PFSK-1 (cell line): ENCODE data around the gene TMC8.

ENCODE experiments used
- FOXP2 ChIP-seq: optimal IDR thresholded peaks from 2 replicates; pipeline ENCODE3; 2011; ENCODE audit warnings: borderline replicate concordance, control low read depth, inconsistent platforms; ENCODE audit not compliant: insufficient read depth; ENCODE audit errors: extremely low read length, extremely low read depth
- POLR2AphosphoS5 ChIP-seq: IDR thresholded peaks from 2 replicates; pipeline ENCODE4 v1.6.1; 2012; ENCODE audit warnings: low read depth, mild to moderate bottlenecking, control low read depth, low read length, moderate library complexity
- SIN3A ChIP-seq: IDR thresholded peaks from 2 replicates; pipeline ENCODE4 v1.6.1; 2012; ENCODE audit warnings: mild to moderate bottlenecking, low read length, moderate library complexity, borderline replicate concordance; ENCODE audit not compliant: insufficient read depth
- TAF1 ChIP-seq: IDR thresholded peaks from 2 replicates; pipeline ENCODE4 v1.6.1; 2012; ENCODE audit warnings: low read length, control low read depth, borderline replicate concordance; ENCODE audit not compliant: insufficient read depth
- TF ChIP-seq, protein P1 (sequence below), 2 experiments: IDR thresholded peaks; 2 replicates each; pipeline versions ENCODE4 v1.6.1 to v1.8.0; 2011 to 2012; ENCODE audit warnings: low read depth in 2 of 2, low read length in 2 of 2, control low read depth in 1 of 2, inconsistent platforms in 1 of 2, mild to moderate bottlenecking in 1 of 2, moderate library complexity in 1 of 2; ENCODE audit not compliant: insufficient read depth in 1 of 2

Gene TMC8

DNA sequence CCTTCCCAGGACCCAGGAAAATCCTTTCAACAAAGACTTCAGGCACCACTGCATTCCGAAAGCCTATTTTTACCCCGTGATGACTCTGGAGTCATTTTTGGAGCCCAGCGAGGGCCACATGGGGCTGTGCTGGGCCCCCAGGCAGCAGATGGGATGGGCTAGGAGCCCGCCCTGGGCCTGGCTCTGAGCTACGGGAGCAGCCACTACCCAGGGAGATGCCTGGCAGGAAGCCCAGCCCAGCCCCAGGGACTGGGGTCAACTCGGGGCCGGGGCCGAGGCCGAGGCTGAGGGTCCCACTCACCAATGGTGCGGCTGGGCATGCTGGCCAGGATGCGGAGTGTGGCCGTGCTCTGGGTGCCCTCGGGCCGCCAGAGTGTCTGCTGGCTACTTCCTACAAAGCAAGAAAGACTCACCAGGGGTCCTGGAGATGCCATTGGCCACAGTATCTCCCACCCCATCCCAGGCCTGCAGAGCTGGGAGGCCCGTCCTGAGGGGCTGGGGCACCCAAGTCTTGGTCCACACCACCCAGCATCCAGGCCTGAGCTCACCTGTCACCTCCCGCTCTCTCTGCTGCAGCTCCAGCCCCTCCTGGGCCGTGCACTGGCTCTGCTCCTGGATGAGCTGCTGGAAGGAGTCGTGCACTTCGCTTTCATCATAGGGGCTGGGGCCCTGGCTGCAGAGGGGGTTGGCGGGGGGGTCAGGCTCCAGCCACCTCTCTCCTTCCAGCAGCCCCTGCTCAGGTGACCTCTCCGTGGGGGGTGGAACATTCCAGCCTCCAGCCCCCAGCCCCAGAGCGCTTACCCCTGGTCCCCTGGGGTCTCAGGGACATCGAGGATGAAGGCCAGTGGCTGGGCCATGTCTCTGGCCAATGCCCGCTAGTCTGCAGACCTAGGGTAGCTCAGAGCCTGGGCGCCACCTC lies 4.3 kb upstream of the TMC8 start:
- TF ChIP-seq, protein P1, sequence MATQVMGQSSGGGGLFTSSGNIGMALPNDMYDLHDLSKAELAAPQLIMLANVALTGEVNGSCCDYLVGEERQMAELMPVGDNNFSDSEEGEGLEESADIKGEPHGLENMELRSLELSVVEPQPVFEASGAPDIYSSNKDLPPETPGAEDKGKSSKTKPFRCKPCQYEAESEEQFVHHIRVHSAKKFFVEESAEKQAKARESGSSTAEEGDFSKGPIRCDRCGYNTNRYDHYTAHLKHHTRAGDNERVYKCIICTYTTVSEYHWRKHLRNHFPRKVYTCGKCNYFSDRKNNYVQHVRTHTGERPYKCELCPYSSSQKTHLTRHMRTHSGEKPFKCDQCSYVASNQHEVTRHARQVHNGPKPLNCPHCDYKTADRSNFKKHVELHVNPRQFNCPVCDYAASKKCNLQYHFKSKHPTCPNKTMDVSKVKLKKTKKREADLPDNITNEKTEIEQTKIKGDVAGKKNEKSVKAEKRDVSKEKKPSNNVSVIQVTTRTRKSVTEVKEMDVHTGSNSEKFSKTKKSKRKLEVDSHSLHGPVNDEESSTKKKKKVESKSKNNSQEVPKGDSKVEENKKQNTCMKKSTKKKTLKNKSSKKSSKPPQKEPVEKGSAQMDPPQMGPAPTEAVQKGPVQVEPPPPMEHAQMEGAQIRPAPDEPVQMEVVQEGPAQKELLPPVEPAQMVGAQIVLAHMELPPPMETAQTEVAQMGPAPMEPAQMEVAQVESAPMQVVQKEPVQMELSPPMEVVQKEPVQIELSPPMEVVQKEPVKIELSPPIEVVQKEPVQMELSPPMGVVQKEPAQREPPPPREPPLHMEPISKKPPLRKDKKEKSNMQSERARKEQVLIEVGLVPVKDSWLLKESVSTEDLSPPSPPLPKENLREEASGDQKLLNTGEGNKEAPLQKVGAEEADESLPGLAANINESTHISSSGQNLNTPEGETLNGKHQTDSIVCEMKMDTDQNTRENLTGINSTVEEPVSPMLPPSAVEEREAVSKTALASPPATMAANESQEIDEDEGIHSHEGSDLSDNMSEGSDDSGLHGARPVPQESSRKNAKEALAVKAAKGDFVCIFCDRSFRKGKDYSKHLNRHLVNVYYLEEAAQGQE (IDR thresholded peaks at IDR 0.05; ENCODE audit: insufficient read depth in 1 of 2, low read depth in 2 of 2, low read length in 2 of 2): no peak
- TF ChIP-seq FOXP2 (no peak), POLR2AphosphoS5 (no peak), TAF1 (no peak), SIN3A (no peak)

DNA sequence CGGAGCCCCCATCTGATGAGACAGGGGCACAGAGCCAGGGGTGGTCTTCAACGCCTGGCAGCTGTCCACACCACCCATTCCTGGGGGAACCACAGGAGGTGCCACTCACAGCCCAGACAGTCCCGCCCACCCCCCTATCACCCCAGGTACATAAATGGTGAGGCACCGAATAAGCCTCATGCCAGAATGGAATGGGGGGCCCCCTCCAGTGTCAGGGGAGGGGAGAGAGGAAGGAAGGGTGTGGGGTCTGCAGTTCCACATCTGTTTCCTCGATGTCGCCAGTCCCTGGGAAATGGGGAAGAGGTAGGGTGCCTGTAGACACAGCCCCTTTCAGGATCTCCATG lies 3.7 kb upstream of the TMC8 start:
- TF ChIP-seq, protein P1 (IDR thresholded peaks at IDR 0.05; ENCODE audit: insufficient read depth in 1 of 2, low read depth in 2 of 2, low read length in 2 of 2): no peak

DNA sequence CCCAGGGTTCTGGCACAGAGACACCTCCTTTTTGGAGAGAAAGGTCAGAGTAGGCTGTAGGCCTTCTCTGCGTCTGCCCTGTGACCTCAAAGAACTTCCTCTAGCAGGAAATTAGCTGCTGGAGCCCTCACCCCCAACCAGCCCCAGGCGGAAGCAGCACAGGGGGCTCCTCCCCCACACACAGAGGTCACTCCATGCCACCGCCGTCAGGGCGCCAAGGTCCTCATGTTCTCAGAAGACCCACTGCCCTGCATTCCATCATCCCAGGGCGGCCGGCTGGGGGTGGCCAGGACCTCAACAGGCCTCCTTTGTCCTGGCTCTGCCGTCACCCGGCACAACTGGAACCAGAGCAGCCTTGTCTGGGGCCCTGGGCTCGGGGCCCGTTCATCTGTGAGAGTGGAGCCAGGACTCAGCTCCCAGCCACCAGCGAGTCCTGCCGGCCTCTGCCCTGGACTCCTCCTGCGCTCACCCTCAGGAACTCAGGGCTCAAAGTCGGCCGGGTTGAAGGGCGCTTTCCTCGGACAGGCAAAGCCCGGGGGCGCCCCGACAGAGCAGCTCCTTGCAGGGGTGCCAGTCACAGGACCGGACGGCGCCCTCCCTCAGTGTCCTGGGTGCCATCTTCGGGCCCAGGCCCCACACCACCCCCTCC lies 3.2 kb upstream of the TMC8 start:
- TF ChIP-seq, protein P1 (IDR thresholded peaks at IDR 0.05; ENCODE audit: insufficient read depth in 1 of 2, low read depth in 2 of 2, low read length in 2 of 2): peak; percentile 32 to 75; a peak in 1 of 4 replicates
- TF ChIP-seq POLR2AphosphoS5 (peak; percentile 70), TAF1 (peak; percentile 82; the same call in 1 of the 2 replicates), FOXP2 (peak; percentile 64), SIN3A (peak; percentile 59; the same call in 1 of the 2 replicates)

DNA sequence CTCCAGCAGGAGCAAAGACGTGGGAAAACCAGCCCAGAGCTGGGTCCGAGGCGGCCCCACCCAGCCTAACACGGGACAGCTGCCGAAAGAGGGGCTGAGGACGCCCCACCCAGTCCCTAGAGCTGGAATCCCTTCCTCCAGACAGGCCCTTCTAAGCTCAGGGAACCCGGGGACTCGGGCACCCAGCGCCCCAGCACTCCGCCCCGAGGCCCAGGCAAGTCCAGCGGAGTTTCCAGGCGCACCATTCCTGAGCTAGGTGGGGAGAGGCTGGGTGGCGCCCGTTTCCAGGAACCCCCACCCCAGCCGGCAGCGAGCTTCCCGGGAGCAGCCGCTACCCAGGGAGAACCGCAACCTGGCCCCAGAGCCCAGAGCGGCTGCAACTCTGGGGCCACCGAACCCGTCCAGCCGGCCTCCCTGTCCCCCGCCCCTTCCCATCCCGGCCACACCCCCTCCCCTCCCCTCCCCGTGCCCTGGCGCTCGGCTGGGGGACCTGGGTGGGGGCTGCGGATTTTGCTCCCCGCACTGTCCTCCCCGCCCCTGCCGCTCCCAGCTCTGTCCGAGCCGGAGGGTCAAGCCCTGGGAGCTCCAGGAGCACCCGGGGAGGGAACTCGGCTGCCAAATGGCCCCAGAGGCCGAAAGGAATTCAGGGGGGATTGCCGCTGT lies 2.6 kb upstream of the TMC8 start:
- TF ChIP-seq SIN3A: no peak
- no peak for TF ChIP-seq FOXP2
- no peak for TF ChIP-seq POLR2AphosphoS5
- TF ChIP-seq, protein P1 (IDR thresholded peaks at IDR 0.05; ENCODE audit: insufficient read depth in 1 of 2, low read depth in 2 of 2, low read length in 2 of 2): no peak
- TF ChIP-seq TAF1: no peak
